ENCODE results near the gene SLC33A1. TPM values are rescaled to one million over a fixed set of nuclear protein-coding genes. Genes with fewer than 3 reads are reported as not detected.
"Not testable (repeated sequence)": the region's sequence is repeated elsewhere in the genome, so short reads cannot be mapped to it uniquely, and the experiment has no call there.

SLC33A1 gene
- total RNA-seq, 2 donors from 2014 or later, result 22.3 to 24.6 TPM

- no peaks in the 10 kb centered on the region for H3K36me3 ChIP-seq
- no peak for DNase-seq (ENCODE audit: low spot score)
- H3K9me3 ChIP-seq, result no peaks in the 10 kb centered on the region
- H3K27ac ChIP-seq, result no peak overlapping the region
- H3K27me3 ChIP-seq, result no peaks in the 10 kb centered on the region
- H3K4me3 ChIP-seq, result no peak overlapping the region
- H3K4me1 ChIP-seq, result peaks cover 0 to 21% of the 10 kb centered on the region in 2 donors
- no peak for TF ChIP-seq CTCF (IDR thresholded peaks at IDR 0.05)
Observed at GRCh38 chr3:155843569-155843968, 10.7 kb downstream of the SLC33A1 start.

GRCh38 chr3:155835341-155836071 lies 18.7 kb downstream of the SLC33A1 start:
- no peak for TF ChIP-seq CTCF (IDR thresholded peaks at IDR 0.05)
- H3K36me3 ChIP-seq, result peaks cover 9% of the 10 kb centered on the region

GRCh38 chr3:155828490-155829098 lies 25.6 kb downstream of the SLC33A1 start:
- H3K4me1 ChIP-seq; H3K27ac ChIP-seq; DNase-seq (ENCODE audit: low spot score); H3K9me3 ChIP-seq; H3K27me3 ChIP-seq; H3K4me3 ChIP-seq: not testable (repeated sequence)
- H3K36me3 ChIP-seq, result peaks cover 17% of the 10 kb centered on the region

More at GRCh38 chr3:155835341-155836071, 18.7 kb downstream of the SLC33A1 start:
- no peak overlapping the region for H3K27ac ChIP-seq
- no peak for DNase-seq (ENCODE audit: low spot score)
- no peaks in the 10 kb centered on the region for H3K27me3 ChIP-seq
- H3K4me1 ChIP-seq, result no peaks in the 10 kb centered on the region
- no peak overlapping the region for H3K4me3 ChIP-seq
- no peaks in the 10 kb centered on the region for H3K9me3 ChIP-seq

GRCh38 chr3:155815030-155815545 lies 39.1 kb downstream of the SLC33A1 start:
- TF ChIP-seq CTCF (IDR thresholded peaks at IDR 0.05), result no peak
- H3K4me1 ChIP-seq, result no peaks in the 10 kb centered on the region
- H3K27me3 ChIP-seq, result no peaks in the 10 kb centered on the region
- H3K36me3 ChIP-seq, result no peaks in the 10 kb centered on the region
- DNase-seq (ENCODE audit: low spot score), result no peak
- no peak overlapping the region for H3K4me3 ChIP-seq
- H3K27ac ChIP-seq, result no peak overlapping the region
- H3K9me3 ChIP-seq, result no peaks in the 10 kb centered on the region

GRCh38 chr3:155813224-155813623 lies 41.0 kb downstream of the SLC33A1 start:
- not testable (repeated sequence) for H3K4me3 ChIP-seq; H3K4me1 ChIP-seq; DNase-seq (ENCODE audit: low spot score); H3K27me3 ChIP-seq; H3K27ac ChIP-seq; H3K36me3 ChIP-seq; H3K9me3 ChIP-seq

GRCh38 chr3:155809181-155809580 lies 45.0 kb downstream of the SLC33A1 start:
- Histone ChIP-seq H3K4me1 (peaks cover 0 to 6% of the 10 kb centered on the region in 2 donors), H3K27ac (no peak overlapping the region), H3K4me3 (no peak overlapping the region), H3K36me3 (no peaks in the 10 kb centered on the region), H3K27me3 (no peaks in the 10 kb centered on the region), H3K9me3 (no peaks in the 10 kb centered on the region)
- TF ChIP-seq CTCF (IDR thresholded peaks at IDR 0.05), result no peak
- DNase-seq (ENCODE audit: low spot score), result no peak
